Lower leg skin (tissue), 4 donors: ENCODE measurements around the gene GAB1. TPM values are rescaled to one million over a fixed set of nuclear protein-coding genes. Genes with fewer than 3 reads are reported as not detected.

Experiments
- DNase-seq, 2 donors: peaks; one replicate each; pipeline ENCODE4 v3.0.0-alpha.2; 2019; ENCODE audit warnings: low spot score in 2 of 2
- H3K4me3 ChIP-seq: fragments of 200-600 bp; sonication (generic); 2 replicates; pipeline ENCODE4 v1.5.1; 2017; ENCODE audit warnings: mild to moderate bottlenecking, low read depth; ENCODE audit not compliant: poor library complexity, severe bottlenecking
- CTCF ChIP-seq, 3 donors: fragments of 450-650 bp; IDR thresholded peaks; one replicate each; pipeline ENCODE4 v1.5.1; 2016; ENCODE audit warnings: antibody characterized with exemption in 3 of 3, mild to moderate bottlenecking in 3 of 3, moderate library complexity in 2 of 3
- POLR2A ChIP-seq, 2 donors: fragments of 450-650 bp; IDR thresholded peaks; one replicate each; pipeline ENCODE4 v1.6.1; 2016 to 2017; ENCODE audit warnings: antibody characterized with exemption in 2 of 2, mild to moderate bottlenecking in 1 of 2, moderate library complexity in 1 of 2
- WGBS, 2 donors: methylation state at CpG; one replicate each; pipeline ENCODE4 v1.1.5; 2018; 5-methylcytosine and 5-hydroxymethylcytosine counted together
- intact Hi-C: fragments of 100-400 bp; cut with DNase I; formaldehyde crosslinking; loops from one replicate; pipeline ENCODE4 v1.15.0; 2023; ENCODE audit warnings: low total_unique reads
- total RNA-seq, 4 donors: library from RNA; depleted of rRNA; stranded (reverse); fragments of >200 nt; gene quantifications; one replicate each; pipeline ENCODE4 v1.1.0, GENCODE V29; 2016

The GAB1 gene
- total RNA-seq, 4 donors from 2014 or later, result 25.7 to 42.9 (median 37.3) TPM

DNA sequence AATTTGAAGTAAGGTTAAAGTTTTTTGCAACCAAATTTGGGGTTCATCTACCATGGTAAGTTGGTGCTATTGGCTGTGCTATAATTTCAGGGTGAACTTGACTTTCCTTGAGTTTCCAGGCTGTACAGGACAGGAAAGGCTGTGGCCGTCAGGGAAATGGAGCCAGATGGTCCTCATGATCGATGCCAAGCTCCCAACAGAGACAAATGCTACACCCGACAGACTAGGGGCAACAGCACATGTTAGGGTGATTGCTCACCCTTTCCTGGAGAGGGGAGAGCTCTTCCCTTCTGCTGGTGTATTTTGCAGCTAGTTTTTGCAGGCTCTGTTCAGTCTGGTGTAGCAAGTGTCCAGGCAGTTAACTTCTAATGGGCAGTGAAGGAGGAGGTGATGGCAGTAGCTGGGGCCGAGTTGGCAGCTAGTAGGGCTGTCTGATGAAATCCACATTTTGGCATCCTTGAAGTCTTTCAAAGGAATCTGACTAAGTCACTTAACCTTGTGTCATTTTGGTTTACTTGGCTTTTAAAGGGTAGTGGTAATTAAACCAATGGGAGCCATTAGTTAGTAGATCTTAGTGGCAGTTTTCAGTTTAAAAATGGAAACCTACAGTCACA lies 47.8 kb downstream of the GAB1 start:
- WGBS, 2 donors, result 59 to 64% methylated on average over 4 of the region's 4 CpGs
- no peak for DNase-seq
- no peak overlapping the region for H3K4me3 ChIP-seq
- TF ChIP-seq POLR2A (IDR thresholded peaks at IDR 0.05), result no peak
- TF ChIP-seq CTCF (IDR thresholded peaks at IDR 0.05), result no peak
- intact Hi-C loops, result no loop called here

- intact Hi-C loops, result no loop called here
- no peak for DNase-seq
- no peak overlapping the region for H3K4me3 ChIP-seq
- 91 to 92% methylated on average over 1 of the region's 1 CpG for WGBS, 2 donors
- TF ChIP-seq POLR2A (IDR thresholded peaks at IDR 0.05), result no peak
- TF ChIP-seq CTCF (IDR thresholded peaks at IDR 0.05), result no peak
Observed at GRCh38 chr4:143386812-143387211, 50.1 kb downstream of the GAB1 start.

DNA sequence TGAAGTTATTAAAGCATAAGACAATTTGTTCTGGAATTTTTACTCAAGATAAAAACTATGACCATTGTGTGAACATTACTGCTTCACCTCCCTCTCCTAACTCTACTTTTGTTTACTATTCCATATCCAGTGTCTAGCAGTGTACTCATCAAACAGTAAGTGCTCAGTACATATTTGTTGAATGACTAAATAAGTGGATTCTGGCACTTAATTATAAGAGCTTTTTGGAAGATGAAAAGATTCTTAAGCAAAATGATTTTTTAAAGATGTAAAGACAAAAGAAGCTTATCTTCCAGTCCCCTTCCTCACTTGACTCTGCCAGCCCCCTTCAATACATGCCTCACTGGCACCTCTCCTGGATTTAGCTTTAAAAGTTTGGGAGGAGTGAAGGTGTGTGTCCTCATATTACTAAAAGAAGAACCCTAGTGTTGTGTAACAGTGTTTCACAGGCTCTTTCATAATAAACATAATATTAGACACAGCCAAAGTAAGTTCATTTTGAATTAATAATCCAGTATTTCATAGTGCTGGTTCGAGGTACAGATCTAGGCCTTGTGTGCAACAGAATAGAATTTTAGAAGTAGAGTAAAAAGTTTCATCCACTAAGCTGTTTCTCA lies 53.0 kb downstream of the GAB1 start:
- TF ChIP-seq CTCF (IDR thresholded peaks at IDR 0.05) (no peak), POLR2A (IDR thresholded peaks at IDR 0.05) (no peak)
- intact Hi-C loops, result no loop called here
- WGBS, 2 donors, result 33 to 36% methylated on average over 1 of the region's 1 CpG
- H3K4me3 ChIP-seq, result no peak overlapping the region
- no peak for DNase-seq

DNA sequence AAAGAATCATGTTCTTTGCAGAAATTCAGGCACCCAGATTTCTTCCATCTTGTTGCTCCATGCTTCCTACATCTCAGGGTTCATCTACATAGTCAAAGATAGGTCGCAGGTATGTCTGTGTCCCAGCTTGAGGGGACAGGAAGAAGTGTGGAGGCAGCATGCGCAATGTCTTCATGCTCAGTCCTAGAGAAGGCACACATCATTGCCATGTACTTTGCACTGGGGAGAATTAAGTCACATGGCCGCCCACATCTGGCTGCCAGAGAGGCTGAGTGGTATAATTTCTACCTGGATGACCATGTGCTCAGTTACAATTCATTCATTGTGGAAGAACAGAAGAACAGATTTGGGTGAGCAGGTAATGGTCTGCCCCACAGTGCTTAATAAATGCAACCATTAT lies 54.1 kb downstream of the GAB1 start:
- DNase-seq, result no peak
- 77 to 95% methylated on average over 3 of the region's 3 CpGs for WGBS, 2 donors
- intact Hi-C loops, result no loop called here
- TF ChIP-seq CTCF (IDR thresholded peaks at IDR 0.05) (no peak), POLR2A (IDR thresholded peaks at IDR 0.05) (no peak)
- H3K4me3 ChIP-seq, result no peak overlapping the region

- WGBS, 2 donors, result 94 to 97% methylated on average over 3 of the region's 3 CpGs
- H3K4me3 ChIP-seq, result no peak overlapping the region
- TF ChIP-seq POLR2A (IDR thresholded peaks at IDR 0.05) (no peak), CTCF (IDR thresholded peaks at IDR 0.05) (no peak)
- intact Hi-C loops, result no loop called here
- no peak for DNase-seq
Observed at GRCh38 chr4:143391261-143391660, 54.6 kb downstream of the GAB1 start.

- WGBS, 2 donors, result 42 to 60% methylated on average over 3 of the region's 3 CpGs
Observed at GRCh38 chr4:143391895-143392294, 55.2 kb downstream of the GAB1 start.

More at GRCh38 chr4:143391895-143392294, 55.2 kb downstream of the GAB1 start:
- intact Hi-C loops, result no loop called here
- no peak overlapping the region for H3K4me3 ChIP-seq
- DNase-seq, result no peak
- TF ChIP-seq POLR2A (IDR thresholded peaks at IDR 0.05), result no peak
- no peak for TF ChIP-seq CTCF (IDR thresholded peaks at IDR 0.05)
